GM10266 (cell line): ENCODE results near the gene NAV1.
"Not testable (repeated sequence)": the region's sequence is repeated elsewhere in the genome, so short reads cannot be mapped to it uniquely, and the experiment has no call there.

Experiments
- DNase-seq: peaks from one replicate; pipeline ENCODE4 v3.0.0; 2012; ENCODE audit errors: extremely low spot score
- TF ChIP-seq, protein P1 (sequence below): IDR thresholded peaks from 2 replicates; pipeline ENCODE4 v1.5.1; 2012; ENCODE audit warnings: mild to moderate bottlenecking, low read depth; ENCODE audit not compliant: control insufficient read depth, insufficient read depth; ENCODE audit errors: missing control alignments

Gene NAV1

GRCh38 chr1:201515062-201515750 lies 23.7 kb upstream of the NAV1 start:
- no peak for DNase-seq
- TF ChIP-seq, protein P1, sequence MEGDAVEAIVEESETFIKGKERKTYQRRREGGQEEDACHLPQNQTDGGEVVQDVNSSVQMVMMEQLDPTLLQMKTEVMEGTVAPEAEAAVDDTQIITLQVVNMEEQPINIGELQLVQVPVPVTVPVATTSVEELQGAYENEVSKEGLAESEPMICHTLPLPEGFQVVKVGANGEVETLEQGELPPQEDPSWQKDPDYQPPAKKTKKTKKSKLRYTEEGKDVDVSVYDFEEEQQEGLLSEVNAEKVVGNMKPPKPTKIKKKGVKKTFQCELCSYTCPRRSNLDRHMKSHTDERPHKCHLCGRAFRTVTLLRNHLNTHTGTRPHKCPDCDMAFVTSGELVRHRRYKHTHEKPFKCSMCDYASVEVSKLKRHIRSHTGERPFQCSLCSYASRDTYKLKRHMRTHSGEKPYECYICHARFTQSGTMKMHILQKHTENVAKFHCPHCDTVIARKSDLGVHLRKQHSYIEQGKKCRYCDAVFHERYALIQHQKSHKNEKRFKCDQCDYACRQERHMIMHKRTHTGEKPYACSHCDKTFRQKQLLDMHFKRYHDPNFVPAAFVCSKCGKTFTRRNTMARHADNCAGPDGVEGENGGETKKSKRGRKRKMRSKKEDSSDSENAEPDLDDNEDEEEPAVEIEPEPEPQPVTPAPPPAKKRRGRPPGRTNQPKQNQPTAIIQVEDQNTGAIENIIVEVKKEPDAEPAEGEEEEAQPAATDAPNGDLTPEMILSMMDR: no peak

DNA sequence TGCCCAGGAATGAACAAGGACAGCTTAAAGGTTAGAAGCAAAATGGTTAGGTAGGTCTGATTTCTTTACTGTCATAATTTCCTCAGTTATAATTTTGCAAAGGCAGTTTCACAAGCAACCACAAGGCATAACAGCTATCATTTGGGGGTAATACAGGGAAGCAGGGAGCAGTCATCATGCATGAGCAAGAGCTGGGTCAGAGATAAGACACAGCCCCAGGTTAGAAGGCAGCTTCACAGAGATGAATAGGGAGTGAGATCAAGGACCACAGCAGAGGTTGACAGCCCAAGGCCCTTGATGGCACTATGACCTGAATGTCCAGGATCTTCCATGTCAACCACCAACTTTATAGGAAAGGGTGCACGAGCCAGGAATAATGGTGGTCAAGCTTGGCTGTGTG lies 23.0 kb upstream of the NAV1 start:
- TF ChIP-seq, protein P1: no peak
- DNase-seq: no peak

DNA sequence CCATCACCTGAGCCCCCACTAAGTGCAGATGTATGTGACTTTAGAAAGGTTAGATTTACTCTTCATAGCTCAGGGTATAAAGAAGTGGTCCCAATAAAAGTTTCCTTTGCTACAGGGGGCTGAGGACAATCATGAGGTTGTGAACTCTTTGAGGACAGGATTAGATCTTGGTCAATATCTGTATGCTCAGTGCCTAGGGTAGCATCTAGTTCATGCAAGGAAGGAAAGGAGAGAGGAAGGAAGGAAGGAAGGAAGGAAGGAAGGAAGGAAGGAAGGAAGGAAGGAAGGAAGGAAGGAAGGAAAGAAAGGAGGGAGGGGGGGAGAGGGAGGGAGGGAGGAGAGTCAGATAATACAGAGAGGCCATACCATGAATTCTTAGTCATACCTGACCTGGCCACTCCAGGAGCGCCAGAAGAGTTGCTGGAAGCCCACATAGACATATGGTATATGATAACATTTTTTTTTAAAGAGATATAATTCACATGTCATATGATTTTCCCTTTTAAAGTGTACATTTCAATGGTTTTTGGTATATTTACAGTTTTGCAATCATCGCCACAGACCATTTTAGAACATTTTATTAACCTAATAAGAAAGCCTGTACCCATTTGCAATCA lies 22.3 kb upstream of the NAV1 start:
- DNase-seq: no peak
- TF ChIP-seq, protein P1: no peak

DNA sequence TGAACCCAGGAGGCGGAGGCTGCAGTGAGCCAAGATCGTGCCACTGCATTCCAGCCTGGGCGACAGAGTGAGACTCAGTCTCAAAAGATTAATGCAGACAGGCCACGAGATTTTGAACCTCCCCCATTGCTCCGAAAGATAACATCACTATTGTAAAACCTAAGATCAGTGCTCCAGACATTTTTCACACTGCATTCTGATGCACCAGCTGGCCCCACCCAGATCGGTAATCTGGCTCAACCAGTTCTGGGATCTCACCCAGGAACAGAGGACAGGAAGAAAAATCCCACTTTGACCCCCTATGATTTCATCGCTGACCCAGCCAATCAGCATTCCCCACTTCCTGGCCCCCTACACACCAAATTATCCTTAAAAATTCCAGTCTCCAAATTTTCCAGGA lies 21.3 kb upstream of the NAV1 start:
- TF ChIP-seq, protein P1: no peak
- DNase-seq: no peak

GRCh38 chr1:201518071-201518470 lies 20.9 kb upstream of the NAV1 start:
- TF ChIP-seq, protein P1: no peak
- DNase-seq: no peak

- DNase-seq: not testable (repeated sequence)
These were observed 18.8 kb upstream of the NAV1 start for GRCh38 chr1:201520046-201520575.

DNA sequence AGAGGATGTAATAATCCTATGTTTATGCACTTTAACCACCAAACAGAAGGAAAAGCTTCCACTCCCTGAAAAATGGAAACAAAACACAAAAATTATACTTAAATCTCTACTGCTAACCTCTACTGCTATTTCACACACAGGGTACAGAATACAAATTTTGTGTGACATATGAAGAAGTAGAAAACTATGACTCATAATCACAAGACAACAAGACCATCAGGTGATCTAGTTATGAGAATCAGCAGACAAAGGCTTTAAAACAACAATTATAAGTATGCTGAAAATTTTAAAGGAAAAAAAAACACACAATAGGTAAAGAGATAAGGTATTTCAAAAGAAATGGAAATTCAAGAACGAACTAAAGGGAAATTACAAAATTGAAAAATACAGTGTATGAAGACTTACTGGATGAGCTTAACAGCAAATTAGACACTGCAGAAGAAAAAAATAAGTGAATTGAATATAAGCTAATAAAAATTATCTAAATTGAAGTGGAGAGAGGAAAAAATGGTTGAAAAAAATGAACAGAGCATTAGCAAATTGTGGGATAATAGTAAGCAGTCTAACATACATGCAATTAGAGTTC lies 13.6 kb upstream of the NAV1 start:
- no peak for DNase-seq

More for the DNA sequence above, 13.6 kb upstream of the NAV1 start:
- TF ChIP-seq, protein P1: no peak
